GM11168 (cell line): Measurements from ENCODE around the gene ADRA2C.
"Not testable (repeated sequence)": the region's sequence is repeated elsewhere in the genome, so short reads cannot be mapped to it uniquely, and the experiment has no call there.

Experiments used
- in situ Hi-C: fragments of 300-500 bp; cut with MboI; formaldehyde crosslinking; loops from one replicate; pipeline ENCODE4 v1.12.0; 2022; ENCODE audit warnings: low sequenced_read_pairs; ENCODE audit not compliant: unreplicated experiment

ADRA2C gene

GRCh38 chr4:3808597-3808996 is 42.4 kb downstream of the ADRA2C start:
- in situ Hi-C loops, result no loop called here

- in situ Hi-C loops, result no loop called here
Measured at GRCh38 chr4:3809028-3809427, 42.8 kb downstream of the ADRA2C start.

GRCh38 chr4:3809451-3810110 is 43.4 kb downstream of the ADRA2C start:
- in situ Hi-C loops, result no loop called here

GRCh38 chr4:3810111-3810680 is 44.0 kb downstream of the ADRA2C start:
- in situ Hi-C loops, result no loop called here

- in situ Hi-C loops, result no loop called here
Measured at GRCh38 chr4:3810796-3811485, 44.8 kb downstream of the ADRA2C start.

- in situ Hi-C loops, result no loop called here
Measured at GRCh38 chr4:3811621-3812020, 45.4 kb downstream of the ADRA2C start.

- in situ Hi-C loops, result no loop called here
Measured at GRCh38 chr4:3812211-3812934, 46.2 kb downstream of the ADRA2C start.

- in situ Hi-C loops, result no loop called here
Measured at GRCh38 chr4:3813151-3814052, 47.2 kb downstream of the ADRA2C start.

GRCh38 chr4:3814053-3814570 is 47.9 kb downstream of the ADRA2C start:
- in situ Hi-C loops, result no loop called here

GRCh38 chr4:3814838-3815237 is 48.7 kb downstream of the ADRA2C start:
- in situ Hi-C loops, result not testable (repeated sequence)

GRCh38 chr4:3816256-3816825 is 50.2 kb downstream of the ADRA2C start:
- in situ Hi-C loops, result no loop called here

GRCh38 chr4:3816983-3817960 is 51.1 kb downstream of the ADRA2C start:
- in situ Hi-C loops, result no loop called here
